Measurements from ENCODE around the gene MRPS7. TPM values are rescaled to one million over a fixed set of nuclear protein-coding genes. Genes with fewer than 3 reads are reported as not detected.

Gene MRPS7
- total RNA-seq, 1 experiment from 2014 or later = 94.7 TPM

GRCh38 chr17:75267411-75268232 is 5.9 kb downstream of the MRPS7 start (continued):
- TF ChIP-seq NR2C2 (CRISPR knock-in tag; IDR thresholded peaks at IDR 0.05) (no peak), NFYB (CRISPR knock-in tag; conservative IDR thresholded peaks at IDR 0.05; ENCODE audit: low read depth) (no peak), ZNF425 (CRISPR knock-in tag; conservative IDR thresholded peaks at IDR 0.05) (no peak)

- H3K4me3 Mint-ChIP-seq = peak overlapping the region; percentile 83
- ATAC-seq (peak; percentile 3), DNase-seq (ENCODE audit: low spot score) (no peak)
- ChIA-PET CTCF (interaction anchor here (0.5 to 8.7 kb wide), 28 partner anchors 8 to 331 kb away, joined by 3 to 155 read pairs (median 9); partner anchors contain the start of genes GGA3, GRB2, LLGL2 and MRPL58), POLR2A (interaction anchor here (0.6 to 3.1 kb wide), 5 partner anchors 8 to 159 kb away, joined by 3 to 24 read pairs (median 9); partner anchors contain the start of genes GGA3, MRPS7 and SLC25A19)
- TF ChIP-seq CBFB (CRISPR knock-in tag; IDR thresholded peaks at IDR 0.05; ENCODE audit: low read depth) (no peak), MYBL2 (CRISPR knock-in tag; IDR thresholded peaks at IDR 0.05) (no peak), ZNF138 (CRISPR knock-in tag; conservative IDR thresholded peaks at IDR 0.05) (no peak), ZNF512 (CRISPR knock-in tag; IDR thresholded peaks at IDR 0.05; ENCODE audit: borderline replicate concordance) (no peak), ZNF532 (CRISPR knock-in tag; IDR thresholded peaks at IDR 0.05; ENCODE audit: borderline replicate concordance) (no peak), MLX (CRISPR knock-in tag; IDR thresholded peaks at IDR 0.05) (no peak), IRF1 (CRISPR knock-in tag; IDR thresholded peaks at IDR 0.05) (no peak), NFYB (CRISPR knock-in tag; conservative IDR thresholded peaks at IDR 0.05; ENCODE audit: low read depth) (no peak), GRHL2 (CRISPR knock-in tag; IDR thresholded peaks at IDR 0.05; ENCODE audit: insufficient replicate concordance, severe bottlenecking) (no peak), EMX1 (CRISPR knock-in tag; IDR thresholded peaks at IDR 0.05) (no peak), ATF2 (CRISPR knock-in tag; IDR thresholded peaks at IDR 0.05; ENCODE audit: borderline replicate concordance, low read depth) (no peak), OVOL2 (CRISPR knock-in tag; IDR thresholded peaks at IDR 0.05; ENCODE audit: borderline replicate concordance) (no peak), PREB (CRISPR knock-in tag; IDR thresholded peaks at IDR 0.05; ENCODE audit: borderline replicate concordance) (no peak), ZNF281 (CRISPR knock-in tag; IDR thresholded peaks at IDR 0.05) (no peak), ZBTB21 (CRISPR knock-in tag; IDR thresholded peaks at IDR 0.05; ENCODE audit: borderline replicate concordance) (no peak)
- H3K4me1 Mint-ChIP-seq = peaks cover 19% of the 10 kb centered on the region
- peaks cover 30% of the 10 kb centered on the region for H3K36me3 Mint-ChIP-seq
- peak overlapping the region; percentile 88 for H3K27ac Mint-ChIP-seq
- no peaks in the 10 kb centered on the region for H3K27me3 Mint-ChIP-seq (ENCODE audit: low read depth)
- H3K9me3 Mint-ChIP-seq = no peaks in the 10 kb centered on the region
Measured at GRCh38 chr17:75269844-75270217, 8.2 kb downstream of the MRPS7 start.
